ENCODE data around the gene NFIX.

DNA sequence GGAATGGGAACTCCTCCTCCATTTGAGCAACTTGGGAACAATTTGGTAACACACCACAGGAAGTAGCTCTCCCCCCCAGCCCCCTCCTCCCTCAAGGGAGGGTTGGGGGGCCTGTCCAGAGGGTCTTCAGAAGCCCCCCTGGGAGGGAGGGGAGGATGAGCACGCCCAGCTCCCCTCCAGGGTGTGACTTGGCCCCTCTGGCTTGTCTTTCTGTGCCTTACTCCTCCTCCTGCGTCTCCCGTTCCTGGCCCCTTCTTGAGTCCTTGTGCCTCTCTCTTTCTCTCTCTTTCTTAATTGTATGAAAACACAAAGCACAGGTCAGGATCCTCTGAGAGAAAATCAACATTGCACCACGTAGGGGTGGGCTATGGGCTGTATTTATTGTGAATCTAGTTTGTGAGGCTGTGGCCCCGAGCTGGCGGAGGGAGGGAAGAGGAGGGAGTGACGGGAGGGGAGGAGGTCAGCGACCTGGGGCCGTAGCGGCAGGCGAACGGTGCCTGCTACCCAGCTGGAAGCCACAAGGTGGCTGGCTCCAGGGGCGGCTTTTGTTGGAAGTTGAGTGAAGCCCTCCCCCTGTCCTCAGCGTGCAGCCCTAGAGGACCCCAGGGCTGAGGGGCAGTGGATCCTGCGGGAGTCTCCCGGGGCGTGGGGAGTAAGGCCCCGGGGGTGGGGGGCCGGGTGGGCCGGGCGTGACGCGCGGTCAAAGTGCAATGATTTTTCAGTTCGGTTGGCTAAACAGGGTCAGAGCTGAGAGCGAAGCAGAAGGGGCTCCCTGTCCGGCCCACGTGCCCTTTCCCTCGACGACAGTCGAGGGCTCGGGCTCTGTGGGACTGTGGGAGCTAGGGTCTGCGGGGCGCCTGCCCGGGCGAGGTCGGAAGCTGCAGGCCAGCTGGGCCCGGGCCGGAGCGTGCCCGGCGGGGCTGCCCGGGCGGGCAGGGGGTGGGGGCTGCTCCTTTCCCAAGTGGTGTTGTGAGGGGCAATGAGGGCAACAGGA lies 101.0 kb downstream of the NFIX start:
- TF ChIP-seq SETDB1 (CRISPR knock-in tag; IDR thresholded peaks at IDR 0.05; ENCODE audit: borderline replicate concordance) (no peak), FOXK1 (CRISPR knock-in tag; IDR thresholded peaks at IDR 0.05; ENCODE audit: borderline replicate concordance, low read depth) (no peak), NFIC (IDR thresholded peaks at IDR 0.05; ENCODE audit: low read length) (no peak), BRCA1 (CRISPR knock-in tag; IDR thresholded peaks at IDR 0.05) (no peak)
